Testis (tissue), 2 donors: ENCODE measurements around the gene PCBP3.

Source experiments
- CTCF ChIP-seq, 3 experiments: fragments of 450-650 bp in 2 of 3; fragments of 200-600 bp in 1 of 3; sonication (generic) in 1 of 3; IDR thresholded peaks; one replicate each; pipeline ENCODE4 v1.5.1; 2016 to 2019; ENCODE audit warnings: antibody characterized with exemption in 3 of 3, mild to moderate bottlenecking in 2 of 3, moderate library complexity in 1 of 3
- POLR2A ChIP-seq: fragments of 450-650 bp; IDR thresholded peaks from one replicate; pipeline ENCODE4 v1.6.1; 2017; ENCODE audit warnings: antibody characterized with exemption, mild to moderate bottlenecking, moderate library complexity

GRCh38 chr21:45745256-45745655 lies 101.7 kb downstream of the PCBP3 start:
- TF ChIP-seq CTCF (IDR thresholded peaks at IDR 0.05) (no peak), POLR2A (no peak)
